HepG2 (cell line): ENCODE data around the gene SND1. TPM values are rescaled to one million over a fixed set of nuclear protein-coding genes. Genes with fewer than 3 reads are reported as not detected.
A peak's percentile ranks its signal among the peaks of the same experiment; 100 is the strongest.

Experiments
- ATAC-seq: fragments of 200-7000 bp; cut with Tn5 transposase; 3 replicates; pipeline ENCODE4 v1.9.1; 2020; ENCODE audit warnings: mild to moderate bottlenecking, moderate library complexity
- BruUV-seq: library from RNA; stranded (reverse); fragments of 400-500 nt; replicated peaks from 2 replicates; lab custom pipeline; 2021; lab: Mats Ljungman, UMichigan
- CTCF ChIA-PET: fragments of 300-600 bp; formaldehyde crosslinking; extraction: SDS; loops from one replicate; lab custom pipeline; 2021; ENCODE audit warnings: low total read pairs, inconsistent platforms, low intra/inter-chr PET ratio; lab: Yijun Ruan, JAX
- POLR2A ChIA-PET: fragments of 350-600 bp; sonication (Branson Sonifier 250); formaldehyde crosslinking; loops from one replicate; lab custom pipeline; 2020; ENCODE audit warnings: antibody characterized with exemption, inconsistent platforms; lab: Yijun Ruan, JAX
- DNase-seq: peaks from one replicate; pipeline ENCODE4 v3.0.0-alpha.2; 2015; ENCODE audit warnings: low spot score
- FAIRE-seq: peaks from 3 replicates; lab custom pipeline; 2011; peaks lifted over from hg19 to GRCh38; lab: Jason Lieb, UNC
- H2AFZ ChIP-seq: one replicate; pipeline ENCODE4 v1.6.1; 2011; ENCODE audit warnings: low read length, inconsistent platforms
- H3K27ac ChIP-seq: fragments of 300-600 bp; 3 replicates; pipeline ENCODE4 v1.8.0; 2011; ENCODE audit warnings: mixed run types, mild to moderate bottlenecking, mixed read lengths, low read length, inconsistent platforms; ENCODE audit not compliant: insufficient read depth; ENCODE audit errors: extremely low read length
- H3K27me3 ChIP-seq, 2 experiments: fragments of 200-600 bp in 1 of 2; 2 replicates in 1 of 2; 3 replicates in 1 of 2; pipeline versions ENCODE4 v1.6.0 to v1.8.0; 2011; ENCODE audit warnings: low read length in 2 of 2, mild to moderate bottlenecking in 2 of 2, moderate library complexity in 2 of 2, inconsistent platforms in 1 of 2; ENCODE audit not compliant: insufficient read depth in 2 of 2, control insufficient read depth in 1 of 2
- H3K36me3 ChIP-seq, 2 experiments: fragments of 200-600 bp in 1 of 2; replicated peaks in 1 of 2; 2 replicates in 1 of 2; 3 replicates in 1 of 2; pipeline versions ENCODE4 v1.5.1 to v1.8.0; 2011; ENCODE audit warnings: low read length in 2 of 2, inconsistent platforms in 1 of 2; ENCODE audit not compliant: insufficient read depth in 2 of 2, control insufficient read depth in 1 of 2
- H3K4me1 ChIP-seq: 2 replicates; pipeline ENCODE4 v1.5.1; 2012; ENCODE audit warnings: low read length, inconsistent platforms; ENCODE audit not compliant: insufficient read depth
- H3K4me2 ChIP-seq: 2 replicates; pipeline ENCODE4 v1.6.0; 2011; ENCODE audit warnings: low read depth, low read length, inconsistent platforms
- H3K4me3 ChIP-seq, 3 experiments: fragments of 200-600 bp in 1 of 3; sonication (generic), shearing (Covaris generic) in 1 of 3; replicated peaks in 1 of 3; 2 replicates each; pipeline ENCODE4 v1.5.1; 2011 to 2016; ENCODE audit warnings: low read length in 3 of 3, inconsistent platforms in 2 of 3, low read depth in 2 of 3, mild to moderate bottlenecking in 2 of 3, control low read depth in 1 of 3, mixed read lengths in 1 of 3; ENCODE audit not compliant: insufficient read depth in 1 of 3
- H3K79me2 ChIP-seq: one replicate; pipeline ENCODE4 v1.6.1; 2011; ENCODE audit warnings: low read length, inconsistent platforms; ENCODE audit not compliant: insufficient read depth
- H3K9ac ChIP-seq: 2 replicates; pipeline ENCODE4 v1.6.0; 2011; ENCODE audit warnings: mild to moderate bottlenecking, low read depth, low read length, inconsistent platforms; ENCODE audit not compliant: insufficient read depth
- H3K9me3 ChIP-seq: 2 replicates; pipeline ENCODE4 v1.5.1; 2012; ENCODE audit warnings: mild to moderate bottlenecking, low read length
- H4K20me1 ChIP-seq: 2 replicates; pipeline ENCODE4 v1.6.0; 2011; ENCODE audit warnings: inconsistent platforms, mild to moderate bottlenecking, low read length, moderate library complexity; ENCODE audit not compliant: insufficient read depth
- CEBPB ChIP-seq: IDR thresholded peaks from 2 replicates; pipeline ENCODE4 v1.6.1; 2011; ENCODE audit warnings: low read depth, low read length, improper control_type of control experiment, borderline replicate concordance
- CEBPG ChIP-seq: IDR thresholded peaks from 2 replicates; pipeline ENCODE4 v1.6.1; 2016
- CHD4 ChIP-seq: fragments of 200-600 bp; sonication (generic); IDR thresholded peaks from 2 replicates; pipeline ENCODE4 v1.7.0; 2017; ENCODE audit warnings: mild to moderate bottlenecking, low read length, borderline replicate concordance
- MAFK ChIP-seq, 2 experiments: IDR thresholded peaks in 1 of 2; conservative IDR thresholded peaks in 1 of 2; 2 replicates each; pipeline ENCODE4 v1.6.1; 2011; ENCODE audit warnings: improper control_type of control experiment in 2 of 2, low read length in 2 of 2
- NR2C2 ChIP-seq: sonication (generic); formaldehyde crosslinking; IDR thresholded peaks from 2 replicates; pipeline ENCODE4 v1.4.0; 2020; ENCODE audit warnings: missing genetic modification reagents, mild to moderate bottlenecking, moderate library complexity, borderline replicate concordance
- NR2F1 ChIP-seq, 2 experiments: fragments of 450-650 bp in 1 of 2; formaldehyde crosslinking in 1 of 2; IDR thresholded peaks; 2 replicates each; pipeline versions ENCODE4 v1.5.0 to v1.6.1; 2016 to 2020; ENCODE audit warnings: mild to moderate bottlenecking in 1 of 2, missing compliant biosample characterization in 1 of 2, missing genetic modification reagents in 1 of 2, moderate library complexity in 1 of 2
- ZC3H4 ChIP-seq: sonication (generic); formaldehyde crosslinking; IDR thresholded peaks from 2 replicates; pipeline ENCODE4 v1.4.0; 2020; ENCODE audit warnings: missing genetic modification reagents, borderline replicate concordance
- ZNF12 ChIP-seq: sonication (generic); formaldehyde crosslinking; IDR thresholded peaks from 2 replicates; pipeline ENCODE4 v1.5.0; 2020; ENCODE audit warnings: missing genetic modification reagents
- WGBS: methylation state at CpG from one replicate; pipeline ENCODE4 v1.1.6; 2017; ENCODE audit warnings: low lambda C conversion rate; 5-methylcytosine and 5-hydroxymethylcytosine counted together
- in situ Hi-C: cut with HindIII; loops from 2 replicates; pipeline ENCODE4 v1.10.0; 2017; ENCODE audit warnings: low pct_unique_long_range_greater_than_20kb; ENCODE audit not compliant: extremely low pct_ligation_motif_present
- intact Hi-C: fragments of 100-400 bp; cut with micrococcal nuclease; formaldehyde crosslinking; loops from one replicate; pipeline ENCODE4 v1.10.0; 2022; ENCODE audit not compliant: unreplicated experiment
- polyA plus RNA-seq, 8 experiments: library from polyadenylated mRNA; depleted of rRNA in 3 of 8; stranded (reverse) in 7 of 8; unstranded in 1 of 8; fragments of >200 nt; fragmentation: Illumina TruSeq in 4 of 8; extraction: Trizol in 4 of 8; gene quantifications; 2 replicates each; pipeline versions ENCODE4 v1.2.1 to v1.2.3, GENCODE V29; 2011 to 2016; ENCODE audit warnings: low read depth in 4 of 8, missing spikeins in 1 of 8, mixed read lengths in 1 of 8; ENCODE audit not compliant: insufficient read depth in 1 of 8
- total RNA-seq, 5 experiments: library from RNA; depleted of rRNA; stranded (reverse); fragments of >200 nt; fragmentation: Illumina TruSeq; extraction: Trizol; gene quantifications; 2 replicates each; pipeline ENCODE4 v1.2.3, GENCODE V29; 2016; ENCODE audit warnings: low read depth in 1 of 5

Gene SND1
- total and polyA plus RNA-seq, 2 of the 13 experiments (the other 11 are each of a cell fraction or from before 2014, with no cell fraction given): 110 to 182 TPM

DNA sequence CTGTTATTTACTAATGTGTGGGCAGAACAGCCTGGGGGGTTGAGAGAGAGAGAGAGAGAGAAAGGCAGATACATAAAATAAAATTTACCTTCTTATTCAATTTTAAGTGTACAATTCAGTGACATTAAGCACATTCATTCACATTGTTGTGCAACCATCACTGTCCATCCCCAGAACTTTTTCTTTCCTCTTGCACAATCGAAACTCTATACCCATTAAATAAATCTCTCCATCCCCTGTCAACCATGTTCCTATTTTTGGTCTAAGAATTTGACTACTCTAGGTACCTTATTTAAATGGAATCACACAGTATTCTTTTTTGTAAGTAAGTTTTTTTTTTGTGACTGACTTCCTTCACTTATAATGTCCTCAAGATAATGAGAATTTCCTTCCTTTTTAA lies 181.6 kb downstream of the SND1 start:
- H3K4me2 ChIP-seq: no peak overlapping the region
- no peak for ATAC-seq
- no peaks in the 10 kb centered on the region for H3K9me3 ChIP-seq
- BruUV-seq: no TSS peak
- intact Hi-C loops: no loop called here
- no peak overlapping the region for H3K9ac ChIP-seq
- no peak for DNase-seq
- FAIRE-seq: no peak
- peaks cover 8% of the 10 kb centered on the region for H3K79me2 ChIP-seq
- H3K4me1 ChIP-seq: peaks cover 6% of the 10 kb centered on the region; the same call in 1 of the 2 replicates
- no peaks in the 10 kb centered on the region for H4K20me1 ChIP-seq
- TF ChIP-seq CEBPB (peak; percentile 76), NR2F1 (CRISPR knock-in tag; IDR thresholded peaks at IDR 0.05) (no peak), CEBPG (CRISPR knock-in tag) (peak; percentile 12; the same call in 1 of the 2 replicates)
- TF ChIP-seq, all 625 proteins: peak for 2
- peaks cover 1 to 10% of the 10 kb centered on the region in 2 experiments; a peak in 2 of 5 replicates for H3K36me3 ChIP-seq
- no peak overlapping the region for H3K27ac ChIP-seq
- no peak overlapping the region for H3K4me3 ChIP-seq
- ChIA-PET CTCF (no interaction called here), POLR2A (no interaction called here)
- no peak overlapping the region for H2AFZ ChIP-seq
- in situ Hi-C loops: no loop called here
- 100% methylated on average over 1 of the region's 1 CpG for WGBS
- H3K27me3 ChIP-seq: no peaks in the 10 kb centered on the region

DNA sequence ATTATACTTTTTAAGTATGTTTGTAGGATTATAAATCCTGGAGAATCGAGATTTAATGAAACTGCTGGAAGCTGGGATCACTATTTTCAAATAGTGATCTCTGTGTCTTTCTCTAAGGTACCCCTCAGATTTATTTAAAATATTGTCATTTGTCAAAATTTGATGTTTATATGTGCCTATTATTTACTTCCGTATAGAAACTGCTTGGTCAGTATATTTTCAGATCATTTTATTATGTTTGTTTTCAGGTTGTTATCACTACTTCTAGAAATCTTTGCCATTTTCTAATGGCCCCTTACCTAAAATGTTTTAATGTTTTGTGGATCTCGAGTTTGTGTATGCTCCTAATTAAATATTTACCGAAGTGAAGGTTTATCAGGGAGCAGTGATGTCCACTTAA lies 183.7 kb downstream of the SND1 start:
- Histone ChIP-seq H3K4me3 (no peak overlapping the region), H3K4me1 (peaks cover 6% of the 10 kb centered on the region; the same call in 1 of the 2 replicates), H3K4me2 (no peak overlapping the region), H3K9ac (no peak overlapping the region), H3K27ac (no peak overlapping the region), H3K36me3 (peaks cover 1 to 10% of the 10 kb centered on the region in 2 experiments; a peak in 2 of 5 replicates), H3K79me2 (peaks cover 3% of the 10 kb centered on the region), H3K9me3 (no peaks in the 10 kb centered on the region), H4K20me1 (no peaks in the 10 kb centered on the region), H2AFZ (no peak overlapping the region), H3K27me3 (no peaks in the 10 kb centered on the region)
- FAIRE-seq: no peak
- intact Hi-C loops: no loop called here
- BruUV-seq: no TSS peak
- WGBS: 96% methylated on average over 4 of the region's 4 CpGs
- TF ChIP-seq CHD4 (no peak), ZC3H4 (CRISPR knock-in tag) (no peak), MAFK (conservative IDR thresholded peaks at IDR 0.05 in 1 of 2, IDR thresholded peaks at IDR 0.05 in 1 of 2; ENCODE audit: low read length in 2 of 2) (peak in 1 of 2 experiments; percentile 52; a peak in 1 of 4 replicates), ZNF12 (no peak), NR2C2 (no peak)
- in situ Hi-C loops: no loop called here
- no peak for DNase-seq
- POLR2A ChIA-PET: no interaction called here
- CTCF ChIA-PET: no interaction called here
- ATAC-seq: no peak
